NB4 (cell line): ENCODE results near the gene ASMTL.

Experiments used
- DNase-seq: peaks from one replicate; pipeline ENCODE4 v3.0.0; 2010; ENCODE audit warnings: low read depth
- H3K4me3 ChIP-seq: one replicate; pipeline ENCODE4 v1.5.1; 2011; ENCODE audit warnings: mild to moderate bottlenecking, low read depth, low read length, moderate library complexity
- MYC ChIP-seq: IDR thresholded peaks from 2 replicates; pipeline ENCODE4 v1.6.1; 2011; ENCODE audit warnings: low read depth, low read length
- POLR2A ChIP-seq: IDR thresholded peaks from 2 replicates; pipeline ENCODE4 v1.6.1; 2011; ENCODE audit warnings: mild to moderate bottlenecking; ENCODE audit not compliant: insufficient read length; ENCODE audit errors: extremely low read depth
- TF ChIP-seq, protein P1 (sequence below): IDR thresholded peaks from one replicate; pipeline ENCODE4 v1.5.1; 2012; ENCODE audit warnings: low read depth, low read length
- TF ChIP-seq, protein P2 (sequence below): IDR thresholded peaks from 2 replicates; pipeline ENCODE4 v1.6.1; 2011; ENCODE audit warnings: low read depth, low read length

Gene ASMTL

DNA sequence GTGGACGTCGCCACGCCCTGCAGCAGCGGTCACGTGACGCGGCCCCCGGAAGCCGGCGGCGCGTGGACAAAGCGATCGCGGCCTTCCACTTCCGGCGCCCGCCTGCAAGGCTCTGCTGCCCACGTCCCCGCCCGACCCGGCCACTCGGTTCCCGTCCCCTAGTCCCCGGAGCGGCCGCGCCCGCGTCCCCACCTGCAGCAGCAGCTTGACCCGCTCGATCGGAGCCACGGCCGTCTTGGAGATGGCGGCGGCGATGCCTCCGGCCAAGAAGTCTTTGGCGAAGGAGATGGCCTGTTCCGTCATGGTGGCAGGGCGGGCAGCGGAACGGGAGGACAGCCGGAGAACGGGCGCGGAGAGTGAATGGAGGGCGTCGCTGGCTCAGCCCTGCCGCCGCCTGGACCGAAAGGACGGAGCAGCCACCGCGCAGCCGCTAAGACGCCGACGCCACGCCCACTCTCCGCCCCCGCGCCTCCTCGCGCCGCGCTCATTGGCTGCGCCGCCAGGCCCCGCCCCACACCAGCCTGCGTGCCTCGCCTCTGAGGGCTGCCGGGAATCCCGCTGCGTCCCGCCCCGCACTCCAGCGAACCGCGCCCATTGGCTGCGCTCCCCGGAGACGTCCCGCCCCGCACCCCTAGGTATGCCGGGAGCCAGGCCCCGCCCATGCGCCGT, 60.9 kb downstream of the ASMTL start, which contains the start of gene SLC25A6:
Gene SLC25A6, minus strand, starts transcription at position 407 of the 669 bp plus-strand sequence. Its CDS starts 104 bp downstream, at position 303.
- H3K4me3 ChIP-seq, result peak within 1 kb of the TSS; percentile 100
- peak; percentile 95 for DNase-seq

DNA sequence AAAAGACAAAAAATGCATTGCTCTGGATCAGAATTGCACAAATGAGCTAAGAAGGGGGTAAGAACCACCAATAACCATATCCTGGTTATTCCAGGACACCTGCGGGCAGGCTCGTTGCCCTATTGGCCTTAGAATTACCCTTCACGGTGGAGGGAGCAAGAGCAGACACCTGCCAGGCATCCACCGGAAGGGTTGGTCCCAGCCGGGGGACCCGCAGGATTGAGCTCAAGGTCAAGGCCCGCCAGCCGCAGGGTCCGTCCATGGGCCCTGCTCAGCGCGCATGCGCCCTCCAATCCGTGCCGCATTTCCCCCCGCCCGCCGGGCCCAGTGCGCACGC, 61.4 kb downstream of the ASMTL start:
- DNase-seq, result no peak
- no peak for TF ChIP-seq MYC
- TF ChIP-seq POLR2A, result no peak
- TF ChIP-seq, protein P1, sequence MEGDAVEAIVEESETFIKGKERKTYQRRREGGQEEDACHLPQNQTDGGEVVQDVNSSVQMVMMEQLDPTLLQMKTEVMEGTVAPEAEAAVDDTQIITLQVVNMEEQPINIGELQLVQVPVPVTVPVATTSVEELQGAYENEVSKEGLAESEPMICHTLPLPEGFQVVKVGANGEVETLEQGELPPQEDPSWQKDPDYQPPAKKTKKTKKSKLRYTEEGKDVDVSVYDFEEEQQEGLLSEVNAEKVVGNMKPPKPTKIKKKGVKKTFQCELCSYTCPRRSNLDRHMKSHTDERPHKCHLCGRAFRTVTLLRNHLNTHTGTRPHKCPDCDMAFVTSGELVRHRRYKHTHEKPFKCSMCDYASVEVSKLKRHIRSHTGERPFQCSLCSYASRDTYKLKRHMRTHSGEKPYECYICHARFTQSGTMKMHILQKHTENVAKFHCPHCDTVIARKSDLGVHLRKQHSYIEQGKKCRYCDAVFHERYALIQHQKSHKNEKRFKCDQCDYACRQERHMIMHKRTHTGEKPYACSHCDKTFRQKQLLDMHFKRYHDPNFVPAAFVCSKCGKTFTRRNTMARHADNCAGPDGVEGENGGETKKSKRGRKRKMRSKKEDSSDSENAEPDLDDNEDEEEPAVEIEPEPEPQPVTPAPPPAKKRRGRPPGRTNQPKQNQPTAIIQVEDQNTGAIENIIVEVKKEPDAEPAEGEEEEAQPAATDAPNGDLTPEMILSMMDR, result no peak
- TF ChIP-seq, protein P2, sequence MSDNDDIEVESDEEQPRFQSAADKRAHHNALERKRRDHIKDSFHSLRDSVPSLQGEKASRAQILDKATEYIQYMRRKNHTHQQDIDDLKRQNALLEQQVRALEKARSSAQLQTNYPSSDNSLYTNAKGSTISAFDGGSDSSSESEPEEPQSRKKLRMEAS, result no peak
- peak overlapping the region; percentile 100 for H3K4me3 ChIP-seq

More for the DNA sequence above, 60.9 kb downstream of the ASMTL start, which contains the start of gene SLC25A6:
- TF ChIP-seq POLR2A (peak; percentile 64), MYC (peak; percentile 94)
- TF ChIP-seq, protein P2, result peak; percentile 95
- TF ChIP-seq, protein P1, result no peak

DNA sequence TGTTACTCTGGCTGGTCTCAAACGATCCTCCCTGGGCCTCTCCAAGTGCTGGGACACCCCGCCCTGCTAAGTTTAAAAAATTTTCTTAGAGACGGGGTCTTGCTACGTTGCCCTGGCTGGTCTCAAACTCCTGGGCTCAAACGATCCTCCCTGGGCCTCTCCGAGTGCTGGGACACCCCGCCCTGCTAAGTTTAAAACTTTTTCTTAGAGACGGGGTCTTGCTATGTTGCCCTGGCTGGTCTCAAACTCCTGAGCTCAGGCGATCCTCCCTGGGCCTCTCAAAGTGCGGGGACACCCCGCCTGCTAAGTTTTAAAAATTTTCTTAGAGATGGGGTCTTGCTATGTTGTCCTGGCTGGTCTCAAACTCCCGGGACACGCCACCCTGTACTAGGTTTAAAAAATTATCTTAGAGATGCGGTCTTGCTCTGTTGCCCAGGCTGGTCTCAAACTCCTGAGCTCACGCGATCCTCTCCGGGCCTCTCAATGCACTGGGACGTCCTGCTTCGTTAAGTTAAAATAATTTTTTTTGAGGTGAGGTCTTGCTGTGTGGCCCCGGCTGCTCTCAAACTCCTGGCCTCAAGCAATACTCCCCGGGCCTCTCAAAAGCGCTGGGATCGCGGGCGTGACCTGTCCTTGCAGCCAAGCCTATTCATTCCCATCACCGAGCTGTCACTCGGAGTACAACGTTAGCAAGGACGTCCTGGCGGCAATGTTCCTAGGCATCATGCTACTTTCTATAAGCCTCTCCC, 61.9 kb downstream of the ASMTL start:
- TF ChIP-seq POLR2A (no peak), MYC (no peak)
- TF ChIP-seq, protein P1, result no peak
- TF ChIP-seq, protein P2, result no peak
- no peak for DNase-seq
- H3K4me3 ChIP-seq, result peak overlapping the region; percentile 100

DNA sequence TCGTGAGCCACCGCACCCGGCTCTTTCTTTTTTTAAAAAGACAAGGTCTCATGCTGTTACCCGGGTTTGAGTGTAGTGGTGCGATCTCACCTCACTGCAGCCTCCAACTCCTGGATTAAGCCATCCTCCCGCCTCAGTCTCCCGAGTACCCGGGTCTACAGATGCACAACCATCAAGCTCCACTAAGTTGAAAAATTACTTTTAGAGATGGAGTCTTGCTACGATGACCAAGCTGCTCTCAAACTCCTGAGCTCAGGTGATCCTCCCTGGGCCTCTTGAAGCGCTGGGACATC, 62.8 kb downstream of the ASMTL start:
- no peak for DNase-seq
- peak overlapping the region; percentile 100 for H3K4me3 ChIP-seq

DNA sequence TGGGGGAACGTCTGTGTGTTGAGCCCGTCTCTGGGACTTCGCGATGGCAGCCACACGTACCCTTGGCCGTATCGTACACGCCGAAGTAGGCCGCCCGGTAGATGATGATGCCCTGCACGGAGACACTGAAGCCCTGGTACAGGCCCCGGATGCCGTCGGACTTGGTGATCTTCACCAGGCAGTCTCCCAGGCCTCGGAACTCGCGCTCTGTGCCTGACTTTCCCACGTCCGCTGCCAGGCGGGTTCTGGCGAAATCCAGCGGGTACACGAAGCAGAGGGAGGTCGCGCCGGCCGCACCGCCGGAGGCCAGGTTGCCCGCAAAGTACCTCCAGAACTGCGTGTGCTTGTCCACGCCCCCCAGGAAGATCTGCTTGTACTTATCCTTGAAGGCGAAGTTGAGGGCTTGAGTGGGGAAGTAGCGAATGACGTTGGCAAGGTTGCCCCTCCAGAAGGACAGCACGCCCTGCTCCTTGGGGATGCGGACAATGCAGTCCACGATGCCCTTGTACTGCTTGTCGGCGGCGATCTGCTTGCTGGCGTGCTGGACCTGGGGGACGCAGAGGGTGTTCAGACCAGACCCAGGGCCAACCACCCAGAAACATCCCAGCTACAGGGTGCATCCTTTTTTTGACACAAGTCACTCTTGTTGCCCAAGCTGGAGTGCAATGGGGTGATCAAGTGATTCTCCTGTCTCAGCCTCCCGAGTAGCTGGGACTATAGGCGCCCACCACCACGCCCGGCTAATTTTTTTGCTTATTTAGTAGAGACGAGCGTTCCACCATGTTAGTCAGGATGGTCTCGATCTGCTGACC, 63.3 kb downstream of the ASMTL start:
- no peak overlapping the region for H3K4me3 ChIP-seq
- TF ChIP-seq, protein P2, result no peak
- TF ChIP-seq, protein P1, result no peak
- TF ChIP-seq MYC, result no peak
- TF ChIP-seq POLR2A, result no peak

More for the DNA sequence above, 62.8 kb downstream of the ASMTL start:
- TF ChIP-seq, protein P2, result no peak
- TF ChIP-seq POLR2A (no peak), MYC (no peak)
- TF ChIP-seq, protein P1, result no peak

More for the DNA sequence above, 63.3 kb downstream of the ASMTL start:
- DNase-seq, result no peak
